CD1c-positive myeloid dendritic cell (primary cell): ENCODE measurements around the gene FBXO22.
"Not testable (repeated sequence)": the region's sequence is repeated elsewhere in the genome, so short reads cannot be mapped to it uniquely, and the experiment has no call there.

Experiments
- DNase-seq: peaks from one replicate; pipeline ENCODE4 v3.0.0-alpha.2; 2016; ENCODE audit errors: extremely low spot score

FBXO22 gene

DNA sequence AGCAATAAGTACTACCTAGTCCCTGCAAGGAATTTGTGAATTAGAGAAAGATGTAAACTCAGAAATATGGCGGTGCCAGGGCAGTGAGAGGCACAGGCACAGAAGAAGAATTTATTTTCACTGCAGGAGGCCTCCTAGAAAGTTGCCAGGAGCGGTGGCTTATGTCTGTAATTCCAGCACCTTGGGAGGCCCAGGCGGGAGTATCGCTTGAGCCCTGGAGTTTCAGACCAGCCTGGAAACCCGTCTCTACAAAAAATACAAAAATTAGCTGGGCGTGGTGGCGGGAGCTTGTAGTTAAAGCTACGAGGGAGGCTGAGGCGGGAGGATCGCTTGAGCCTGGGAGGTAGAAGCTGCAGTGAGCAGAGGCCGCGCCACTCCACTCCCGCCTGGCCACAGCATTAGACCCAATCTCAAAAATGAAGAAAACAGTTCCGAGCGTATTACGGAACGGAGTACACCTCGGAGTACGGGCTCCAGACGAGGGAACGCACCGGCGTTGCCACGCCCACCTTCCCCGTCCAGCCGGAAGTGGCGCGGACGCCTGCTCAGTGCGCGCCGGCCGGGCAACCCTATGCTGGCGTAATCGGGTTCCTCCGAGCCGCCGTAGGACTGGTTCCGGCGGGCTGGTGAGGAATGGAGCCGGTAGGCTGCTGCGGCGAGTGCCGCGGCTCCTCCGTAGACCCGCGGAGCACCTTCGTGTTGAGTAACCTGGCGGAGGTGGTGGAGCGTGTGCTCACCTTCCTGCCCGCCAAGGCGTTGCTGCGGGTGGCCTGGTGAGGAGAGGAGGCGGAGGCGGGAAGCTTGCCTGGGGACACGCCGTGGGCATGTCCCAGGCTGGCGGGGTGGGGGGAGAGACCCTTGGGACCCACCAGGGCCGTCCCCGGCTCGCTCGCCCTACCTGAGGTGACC lies at the start of gene FBXO22:
Gene FBXO22 (plus strand): TSS at position 548 of the 909 bp plus-strand sequence. CDS start 86 bp downstream, at position 634.
- DNase-seq = peak; percentile 96

DNA sequence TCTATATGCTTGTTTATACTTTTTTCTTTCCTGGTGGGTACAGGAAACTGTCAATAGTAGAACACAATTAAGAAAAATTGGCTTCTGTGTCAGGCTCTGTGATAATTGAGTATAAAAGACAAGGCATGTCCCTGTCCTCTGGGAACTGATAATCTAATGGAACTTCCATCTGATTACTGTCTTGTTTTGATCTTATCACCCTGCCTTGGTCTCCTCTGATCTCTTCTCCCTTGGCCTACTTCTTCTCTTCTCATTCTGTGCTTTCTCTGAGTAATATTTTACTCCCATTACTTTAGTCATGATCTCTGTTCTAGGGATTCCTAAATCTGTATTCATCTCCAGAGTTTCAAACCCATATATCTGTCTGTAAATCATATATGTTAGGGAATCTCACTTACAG lies 45.8 kb upstream of the FBXO22 start:
- DNase-seq = no peak

DNA sequence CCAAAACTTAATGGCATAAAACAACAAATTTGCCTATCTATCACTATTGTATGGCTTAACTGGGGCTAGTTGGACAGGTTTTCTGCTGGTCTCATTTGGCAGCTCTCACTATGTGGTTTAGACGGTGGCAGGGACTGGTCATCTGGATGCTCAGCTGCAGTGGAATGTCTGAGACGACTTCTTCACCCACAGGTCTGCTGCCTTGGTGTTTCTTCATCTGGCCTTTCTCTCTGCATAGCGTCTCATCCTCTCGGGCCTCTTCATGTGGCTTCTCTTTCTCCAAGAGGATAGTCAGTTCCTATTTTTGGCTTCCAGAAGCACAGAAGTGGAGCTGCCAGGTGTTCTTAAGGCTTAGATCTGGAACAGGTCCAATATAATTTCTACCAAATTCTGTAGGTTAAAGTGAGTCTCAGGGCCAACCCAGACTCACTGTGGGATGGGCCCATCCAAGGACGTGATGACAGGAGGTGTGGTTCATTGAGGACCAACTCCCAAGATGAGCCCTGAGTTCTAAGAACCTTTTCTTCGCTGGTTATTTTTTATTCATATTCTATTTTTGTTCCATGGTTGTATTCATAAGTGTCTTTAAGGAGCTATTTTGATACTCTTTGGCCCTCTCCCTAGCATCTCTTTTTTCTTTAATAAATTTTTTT lies 41.8 kb upstream of the FBXO22 start:
- no peak for DNase-seq

DNA sequence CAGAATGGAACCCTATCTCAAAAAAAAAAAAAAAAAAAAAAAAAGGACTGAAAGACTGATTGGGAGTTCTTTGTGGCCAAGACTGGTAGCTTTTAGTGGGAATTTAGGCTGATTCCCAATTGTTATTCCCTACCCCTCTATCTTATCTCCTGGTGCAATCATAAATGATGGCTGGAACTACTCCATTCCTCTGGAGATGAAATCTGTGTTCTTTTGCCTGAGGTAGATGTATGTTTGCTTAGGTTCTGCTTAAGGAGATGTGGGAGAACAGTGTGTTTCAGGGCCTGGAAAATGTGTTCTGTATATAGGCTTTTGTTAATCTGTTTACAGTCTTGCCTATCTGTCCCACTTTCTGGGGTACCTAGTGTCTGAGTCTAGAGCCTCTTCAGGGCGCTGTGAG lies 40.9 kb upstream of the FBXO22 start:
- DNase-seq = no peak

DNA sequence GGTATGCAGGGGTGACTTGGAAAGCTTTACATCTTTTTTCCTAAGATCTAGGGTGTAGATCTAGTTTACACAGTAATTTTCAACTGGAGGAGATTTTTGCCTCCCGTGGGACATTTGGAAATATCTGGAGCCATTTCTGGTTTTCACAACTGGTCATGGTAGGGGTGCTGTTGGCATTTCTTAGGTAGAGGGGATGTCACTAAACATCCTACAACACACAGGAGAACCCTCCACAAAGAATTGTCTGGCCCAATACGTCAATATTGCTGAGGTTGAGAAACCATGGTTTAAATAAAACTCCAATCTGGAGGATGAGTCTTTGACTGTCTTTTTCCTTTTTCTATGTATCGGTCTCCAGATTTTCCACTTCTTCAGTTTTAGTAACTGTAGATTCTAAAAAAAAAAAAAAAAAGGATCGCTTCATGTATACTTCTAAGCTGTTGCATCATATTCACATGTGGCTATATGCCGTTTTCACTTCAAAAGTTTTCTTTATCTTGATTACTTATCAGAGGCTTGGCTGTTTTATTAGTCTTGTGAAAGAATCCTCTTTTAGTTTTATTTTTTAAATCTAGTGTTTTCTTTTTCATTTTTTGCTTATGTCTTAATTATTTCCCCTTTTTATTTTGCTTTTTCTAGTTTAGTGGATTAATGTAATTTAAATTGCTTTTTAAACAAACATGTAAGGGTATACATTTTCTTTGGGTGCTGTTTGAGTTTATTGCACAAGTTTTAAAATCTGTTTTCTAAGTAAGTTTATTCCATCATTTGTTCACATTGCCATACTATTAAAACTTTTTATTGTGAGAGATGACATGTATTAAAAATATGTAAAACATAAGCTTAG lies 39.2 kb upstream of the FBXO22 start:
- no peak for DNase-seq

DNA sequence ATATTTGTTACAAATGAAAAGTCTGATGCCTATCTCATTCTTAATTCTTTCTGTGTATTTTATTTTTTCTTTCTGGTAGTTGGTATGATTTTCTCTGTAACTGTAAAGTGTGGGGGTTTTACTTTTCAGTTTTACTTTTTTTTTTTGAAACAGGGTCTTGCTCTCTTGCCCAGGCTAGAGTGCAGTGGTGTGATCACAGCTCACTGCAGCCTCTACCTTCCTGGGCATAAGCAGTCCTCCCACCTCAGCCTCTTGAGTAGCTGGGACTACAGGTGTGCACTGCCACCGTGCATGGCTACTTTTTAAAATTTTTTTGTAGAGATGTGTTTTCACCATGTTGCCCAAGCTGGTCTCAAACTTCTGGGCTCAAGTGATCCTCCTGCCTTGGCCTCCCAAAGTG lies 37.6 kb upstream of the FBXO22 start:
- DNase-seq = not testable (repeated sequence)

DNA sequence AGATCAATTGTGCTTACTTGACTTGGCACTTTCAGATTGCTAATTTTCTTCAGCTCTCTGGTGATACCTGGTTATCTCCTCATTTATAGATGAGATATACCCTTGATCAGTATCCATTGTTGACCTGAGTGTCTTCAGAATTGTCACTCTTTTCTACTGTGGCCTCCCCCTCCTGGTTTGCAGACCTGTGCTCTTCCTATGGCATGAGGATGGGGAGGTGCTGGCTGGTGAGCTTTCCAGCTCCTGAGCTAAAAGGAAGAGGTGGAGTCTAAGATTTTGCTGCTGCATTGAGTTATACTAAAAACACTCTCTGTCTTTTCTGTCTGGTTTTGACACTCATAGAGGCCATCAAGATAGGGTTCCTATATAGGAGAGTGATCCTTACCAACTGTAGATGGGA lies 36.8 kb upstream of the FBXO22 start:
- no peak for DNase-seq

DNA sequence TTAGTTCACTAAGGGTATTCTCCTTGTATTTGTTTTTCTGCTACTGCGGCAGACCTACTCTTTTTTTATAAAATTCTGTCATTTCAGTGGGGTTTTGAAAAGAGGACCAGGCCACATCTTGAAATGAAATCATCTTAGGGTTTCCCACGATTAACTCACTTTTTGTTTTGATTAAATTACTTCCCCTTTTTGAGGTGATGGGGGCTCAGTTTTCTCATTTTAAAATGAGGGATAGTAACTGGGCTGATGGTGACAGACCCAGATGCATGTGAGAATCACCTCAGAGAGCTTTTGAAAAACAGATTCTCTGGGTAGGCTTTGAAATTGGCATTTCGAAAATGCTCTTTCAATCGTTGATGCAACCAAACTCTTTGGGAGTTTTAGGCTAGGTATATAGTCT lies 36.2 kb upstream of the FBXO22 start:
- no peak for DNase-seq

DNA sequence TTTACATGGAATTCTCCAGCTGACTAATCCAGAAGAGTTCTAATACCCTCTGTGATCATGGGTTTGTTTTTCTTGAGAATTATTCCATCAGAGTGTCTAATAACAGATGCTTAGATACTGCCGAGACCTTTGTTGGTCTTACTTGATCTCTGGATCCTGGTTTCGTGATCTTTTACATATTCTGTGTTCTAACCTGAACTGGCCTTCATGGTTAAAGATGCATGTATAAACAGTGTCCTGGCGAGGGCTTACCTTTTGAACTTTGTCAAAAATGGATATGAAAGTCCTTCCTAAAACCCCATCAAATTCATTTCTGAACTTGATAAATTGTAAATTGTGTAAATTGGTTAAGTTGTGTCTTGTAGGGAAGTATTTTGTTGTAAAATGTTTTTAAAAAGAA lies 35.7 kb upstream of the FBXO22 start:
- no peak for DNase-seq

DNA sequence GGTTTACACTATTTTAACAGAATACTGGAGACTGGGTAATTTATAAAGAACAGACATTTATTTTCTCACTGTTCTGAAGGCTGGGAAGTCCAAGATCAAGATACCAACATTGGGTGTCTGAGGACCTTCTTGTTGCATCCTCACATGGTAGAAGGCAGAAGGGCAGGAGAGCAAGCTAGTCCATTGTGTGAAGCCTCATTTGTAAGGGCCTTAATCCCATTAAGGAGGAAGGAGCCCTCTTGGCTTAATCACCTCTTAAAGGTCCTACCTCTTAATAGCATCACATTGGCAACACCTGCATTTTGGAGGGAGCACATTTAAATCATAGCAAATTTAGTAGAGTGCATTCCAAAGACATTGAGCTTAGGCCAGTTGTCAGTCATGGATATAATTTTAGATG lies 34.2 kb upstream of the FBXO22 start:
- no peak for DNase-seq

DNA sequence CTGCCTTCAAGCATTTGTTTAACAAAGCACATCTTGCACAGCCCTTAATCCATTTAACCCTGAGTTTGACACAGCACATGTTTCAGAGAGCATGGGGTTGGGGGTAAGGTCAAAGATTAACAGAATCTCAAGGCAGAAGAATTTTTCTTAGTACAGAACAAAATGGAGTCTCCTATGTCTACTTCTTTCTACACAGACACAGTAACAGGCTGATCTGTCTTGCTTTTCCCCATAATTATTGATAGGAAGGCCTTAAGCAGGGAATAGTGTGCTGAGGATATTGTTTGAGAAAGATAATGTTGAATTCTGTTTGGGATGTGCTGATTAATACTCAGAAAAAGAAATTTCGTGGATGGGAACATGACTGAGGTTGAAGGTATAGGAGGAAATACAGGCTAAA lies 32.1 kb upstream of the FBXO22 start:
- DNase-seq = not testable (repeated sequence)

DNA sequence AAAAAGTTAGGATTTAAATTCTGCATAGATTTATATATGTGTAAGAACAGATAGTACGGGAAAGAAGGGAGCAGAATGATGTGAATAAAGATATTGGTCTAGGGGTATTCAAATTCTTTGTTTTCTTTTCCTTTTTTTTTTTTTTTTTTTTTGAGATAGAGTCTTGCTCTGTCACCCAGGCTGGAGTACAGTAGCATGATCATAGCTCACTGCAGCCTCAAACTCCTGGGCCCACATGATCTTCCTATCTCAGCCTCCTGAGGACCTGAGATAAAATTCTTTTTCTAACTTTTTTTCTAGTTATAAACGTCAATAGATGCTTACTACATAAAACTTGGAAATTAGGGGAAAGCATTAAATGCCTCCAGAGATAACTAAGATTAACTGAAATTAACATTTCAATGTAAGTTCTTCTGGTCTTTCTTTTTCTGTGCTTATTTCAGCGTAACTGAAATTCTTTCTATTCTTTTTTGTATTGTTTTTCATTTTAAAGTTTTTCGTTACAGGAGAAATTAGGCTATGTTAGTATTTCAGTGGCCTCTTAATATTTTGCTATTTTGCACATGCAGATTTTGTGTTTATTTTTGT lies 31.2 kb upstream of the FBXO22 start:
- DNase-seq = no peak

DNA sequence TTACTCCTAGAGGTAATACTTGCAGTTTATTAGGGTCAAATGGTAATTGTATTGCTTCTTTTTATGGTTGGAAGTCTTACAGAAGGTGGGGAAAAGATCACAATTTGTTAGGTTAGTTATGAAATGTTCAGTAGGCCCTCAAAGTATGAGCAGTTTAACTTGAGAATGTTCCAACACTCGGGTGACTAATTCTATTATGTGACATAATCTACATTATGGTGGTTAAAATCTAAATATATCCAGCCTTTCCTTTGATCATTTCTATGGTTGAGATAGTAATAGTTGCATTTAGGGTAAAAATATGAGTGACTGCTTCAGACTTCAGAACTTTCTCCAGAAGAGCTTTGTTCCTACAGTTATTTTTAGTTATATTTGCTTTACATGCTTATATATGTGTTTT lies 19.6 kb upstream of the FBXO22 start:
- no peak for DNase-seq

DNA sequence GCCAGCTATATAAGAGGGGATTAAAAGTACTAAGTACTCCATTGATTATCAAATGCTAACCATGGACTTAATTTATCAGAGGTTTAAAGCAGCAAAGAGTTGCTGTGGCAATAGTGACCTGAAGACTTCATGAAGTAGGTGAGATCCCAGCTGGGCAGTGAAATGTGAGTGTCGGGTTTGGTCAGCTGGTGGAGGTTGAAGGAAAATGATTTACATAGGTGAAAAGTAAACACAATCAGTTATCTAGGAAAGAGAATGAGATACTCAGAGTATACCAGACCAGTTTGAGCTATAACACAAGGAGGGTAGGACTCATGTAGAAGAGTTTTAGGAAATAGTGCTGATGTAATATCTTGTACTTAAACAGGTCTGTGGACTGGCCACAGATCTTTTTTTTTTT lies 16.5 kb upstream of the FBXO22 start:
- no peak for DNase-seq

DNA sequence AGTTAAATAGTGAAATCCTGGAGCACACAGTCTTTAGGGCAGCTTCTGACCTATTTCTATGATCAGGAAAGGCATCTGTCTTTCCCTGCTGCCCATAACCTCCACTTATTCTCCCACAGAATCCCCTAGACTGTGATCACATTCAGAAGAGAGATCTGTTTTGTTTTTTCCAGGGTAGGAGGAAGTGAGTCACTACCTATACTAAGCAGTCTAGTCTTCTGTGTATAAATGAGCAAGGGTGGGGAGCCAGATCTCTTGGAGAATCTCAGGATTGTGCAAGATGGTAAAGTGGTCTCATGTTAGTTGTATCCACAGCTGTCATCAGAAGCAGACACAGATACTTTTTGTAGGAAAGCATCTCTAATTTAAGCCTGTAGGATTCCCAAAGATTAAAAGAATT lies 11.8 kb upstream of the FBXO22 start:
- DNase-seq = no peak

DNA sequence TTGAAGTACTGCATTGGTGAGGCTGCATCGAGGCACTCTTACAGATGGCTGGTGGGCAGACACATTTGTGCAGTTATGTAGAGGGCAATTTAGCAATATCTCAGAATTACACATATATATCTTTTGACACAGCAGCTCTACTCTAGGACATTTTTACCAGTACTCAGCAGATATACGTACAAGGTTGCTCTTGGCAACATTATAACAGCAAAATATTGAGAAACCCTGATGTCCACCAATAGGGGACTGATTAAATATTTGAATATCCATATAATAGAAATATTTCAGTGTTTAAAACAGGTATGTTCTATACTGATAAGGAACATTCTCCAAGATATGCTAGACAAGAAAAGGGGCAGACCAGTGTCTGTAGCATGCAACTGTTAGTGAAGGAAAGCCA lies 7.9 kb upstream of the FBXO22 start:
- no peak for DNase-seq

DNA sequence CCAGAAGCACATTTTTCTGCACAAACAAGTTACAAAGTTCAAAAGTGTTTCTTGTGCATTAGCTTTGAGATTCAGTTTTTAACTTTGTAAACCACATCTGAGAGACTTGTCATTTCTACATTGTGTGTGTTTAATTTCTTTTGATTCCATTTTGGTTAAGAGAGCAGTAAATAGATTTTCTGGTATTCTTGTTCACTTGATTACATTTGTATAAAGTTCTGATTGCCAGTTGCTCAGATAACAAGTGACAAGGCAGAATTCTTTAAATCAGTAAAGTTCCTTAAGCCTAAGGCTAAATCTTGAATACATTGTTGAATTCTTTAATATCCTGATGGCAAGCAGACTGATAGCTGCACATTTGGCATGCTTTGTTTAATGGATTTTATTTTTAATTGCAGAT lies 3.1 kb upstream of the FBXO22 start:
- no peak for DNase-seq

DNA sequence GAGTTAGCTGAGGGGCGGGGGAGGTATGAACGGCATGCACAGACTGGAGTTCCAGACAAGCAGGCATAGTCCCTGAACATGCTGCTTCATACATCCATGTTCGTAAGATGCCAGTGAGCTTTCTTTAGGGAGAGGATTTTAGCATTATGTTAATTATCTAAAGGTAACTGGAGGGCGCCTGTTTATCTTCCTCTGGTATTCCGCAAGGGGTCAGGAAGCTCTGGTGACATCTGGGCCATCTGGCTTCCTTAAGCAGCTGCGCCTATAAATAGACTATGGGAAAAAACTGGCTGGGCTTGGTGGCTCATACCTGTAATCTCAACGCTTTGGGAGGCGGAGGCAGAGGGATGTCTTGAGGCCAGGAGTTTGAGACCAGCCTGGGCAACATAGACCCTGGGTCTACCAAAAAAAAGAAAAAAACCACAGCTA lies 1.5 kb upstream of the FBXO22 start:
- no peak for DNase-seq

DNA sequence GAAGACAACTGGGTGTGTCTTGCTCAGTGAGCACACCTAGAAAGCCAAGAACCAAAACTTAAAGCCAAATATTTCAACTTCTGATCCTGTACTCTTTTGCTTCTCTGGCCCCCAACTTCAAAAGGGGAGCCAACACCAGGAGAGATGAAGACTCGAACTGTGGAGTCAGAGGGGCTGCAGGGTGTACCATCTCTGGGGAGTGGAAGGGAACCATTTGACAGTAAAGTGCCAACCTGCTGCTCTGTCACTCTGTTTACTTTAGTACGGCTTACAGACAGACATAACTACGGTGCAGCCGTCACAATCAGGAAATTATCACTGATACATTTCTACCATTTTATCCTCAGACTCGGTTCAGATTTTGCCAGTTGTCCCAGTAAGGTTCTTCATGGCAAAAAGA lies 1.6 kb downstream of the FBXO22 start:
- no peak for DNase-seq

DNA sequence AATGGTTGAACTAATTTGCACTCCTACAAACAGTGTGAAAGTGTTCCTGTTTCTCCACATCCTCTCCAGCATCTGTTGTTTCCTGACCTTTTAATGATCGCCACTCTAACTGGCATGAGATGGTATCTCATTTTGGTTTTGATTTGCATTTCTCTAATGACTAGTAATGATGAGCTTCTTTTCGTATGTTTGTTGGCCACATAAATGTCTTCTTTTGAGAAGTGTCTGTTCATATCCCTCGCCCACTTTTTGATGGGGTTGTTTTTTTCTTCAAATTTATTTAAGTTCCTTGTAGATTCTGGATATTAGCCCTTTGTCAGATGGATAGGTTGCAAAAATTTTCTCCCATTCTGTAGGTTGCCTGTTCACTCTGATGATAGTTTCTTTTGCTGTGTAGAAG lies 6.7 kb downstream of the FBXO22 start:
- DNase-seq = not testable (repeated sequence)

DNA sequence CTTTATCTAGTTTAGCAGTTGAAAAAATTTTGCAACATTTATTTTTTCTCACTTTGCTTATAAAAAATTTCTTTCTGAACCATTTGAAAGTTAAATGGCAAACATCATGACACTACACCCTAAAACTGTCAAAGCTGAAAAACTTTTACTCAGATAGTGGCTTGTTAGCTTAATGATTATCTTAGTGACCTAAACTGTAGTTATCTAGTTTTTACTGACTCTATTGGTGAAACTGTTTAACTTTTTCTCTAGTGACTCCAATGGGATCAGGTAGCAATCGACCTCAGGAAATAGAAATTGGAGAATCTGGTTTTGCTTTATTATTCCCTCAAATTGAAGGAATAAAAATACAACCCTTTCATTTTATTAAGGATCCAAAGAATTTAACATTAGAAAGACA lies 13.3 kb downstream of the FBXO22 start:
- DNase-seq = no peak

DNA sequence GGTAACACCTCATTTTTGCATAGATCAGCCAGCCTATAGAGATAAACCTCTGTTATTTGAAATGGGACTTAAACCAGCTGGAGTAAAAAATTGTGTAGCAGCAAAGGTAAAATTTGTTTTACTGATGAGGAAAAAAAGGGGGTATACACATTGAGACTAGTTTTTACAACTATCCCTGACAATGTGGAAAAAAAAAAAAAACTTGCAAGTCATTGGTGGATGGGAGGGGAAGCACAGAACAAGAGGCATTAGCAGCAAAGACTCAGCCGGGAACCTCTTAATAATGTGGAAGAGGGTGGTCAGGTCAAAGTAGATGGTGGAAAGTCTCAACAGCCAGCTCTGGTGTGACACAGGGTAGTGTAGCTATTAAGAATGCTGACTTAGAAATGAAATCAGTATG lies 14.5 kb downstream of the FBXO22 start:
- no peak for DNase-seq
